Upper lobe of left lung (tissue), 4 donors: ENCODE measurements around the gene PPIL6.

Experiments
- CTCF ChIP-seq, 6 experiments: fragments of 450-650 bp in 4 of 6; fragments of 200-600 bp in 2 of 6; sonication (generic) in 2 of 6; IDR thresholded peaks; one replicate each; pipeline ENCODE4 v1.5.1; 2016 to 2019; ENCODE audit warnings: antibody characterized with exemption in 6 of 6
- EP300 ChIP-seq, 4 donors: sonication (generic); formaldehyde crosslinking; IDR thresholded peaks; one replicate each; pipeline ENCODE4 v1.5.1; 2017; ENCODE audit warnings: antibody characterized with exemption in 4 of 4, control low read depth in 2 of 4
- POLR2A ChIP-seq, 4 donors: fragments of 450-650 bp; IDR thresholded peaks; one replicate each; pipeline ENCODE4 v1.5.1; 2016 to 2017; ENCODE audit warnings: antibody characterized with exemption in 4 of 4, mild to moderate bottlenecking in 2 of 4

- TF ChIP-seq CTCF (IDR thresholded peaks at IDR 0.05) (no peak), EP300 (IDR thresholded peaks at IDR 0.05) (no peak), POLR2A (IDR thresholded peaks at IDR 0.05) (no peak)
Observed at GRCh38 chr6:109472132-109472995, 31.9 kb upstream of the PPIL6 start.
